Inferior parietal cortex (tissue), 1 donor: ENCODE results near the gene MRPS12.
A peak's percentile ranks its signal among the peaks of the same experiment; 100 is the strongest.

Experiments
- DNase-seq: peaks from one replicate; pipeline ENCODE4 v3.0.0-alpha.2; 2016; ENCODE audit errors: extremely low spot score

MRPS12 gene

DNA sequence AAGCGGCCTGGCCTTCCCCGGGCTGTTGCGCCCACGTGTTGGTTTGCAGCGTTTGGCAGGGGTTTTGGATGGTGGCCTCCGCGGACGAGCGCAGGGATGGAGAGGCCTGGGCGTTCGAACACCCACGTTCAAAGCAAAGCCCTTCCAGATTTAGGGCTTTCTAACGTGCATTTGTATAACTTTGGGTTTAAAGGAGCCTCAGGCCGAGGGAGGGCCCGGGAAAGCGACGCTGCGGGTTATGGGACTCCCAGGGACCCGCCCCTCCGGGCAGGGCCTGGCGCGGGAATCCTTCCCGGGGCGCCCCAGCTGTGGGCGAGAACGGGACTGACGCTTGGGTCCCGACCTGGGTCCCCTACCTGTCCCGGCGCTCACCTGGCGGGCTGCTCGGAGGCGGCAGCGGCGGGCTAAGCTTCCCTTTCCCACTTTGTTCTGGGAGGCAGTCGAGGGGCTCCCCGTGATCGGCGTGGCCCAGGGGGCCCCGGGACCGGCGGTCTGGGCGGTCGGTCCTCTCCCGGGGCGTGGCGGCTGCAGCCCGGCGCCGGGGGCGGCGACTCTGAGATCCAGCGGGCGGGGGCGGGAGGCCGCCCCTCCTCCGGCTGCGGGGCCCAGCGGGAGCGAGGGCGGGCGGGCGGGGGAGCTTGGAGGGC is 44.6 kb downstream of the MRPS12 start, which contains the start of gene FBXO17:
FBXO17 (minus strand) TSS at position 529 of the 647 bp plus-strand sequence. CDS start 25,423 bp downstream, outside the sequence.
- peak; percentile 45 for DNase-seq

GRCh38 chr19:38975861-38976271 is 45.1 kb downstream of the MRPS12 start:
- no peak for DNase-seq

DNA sequence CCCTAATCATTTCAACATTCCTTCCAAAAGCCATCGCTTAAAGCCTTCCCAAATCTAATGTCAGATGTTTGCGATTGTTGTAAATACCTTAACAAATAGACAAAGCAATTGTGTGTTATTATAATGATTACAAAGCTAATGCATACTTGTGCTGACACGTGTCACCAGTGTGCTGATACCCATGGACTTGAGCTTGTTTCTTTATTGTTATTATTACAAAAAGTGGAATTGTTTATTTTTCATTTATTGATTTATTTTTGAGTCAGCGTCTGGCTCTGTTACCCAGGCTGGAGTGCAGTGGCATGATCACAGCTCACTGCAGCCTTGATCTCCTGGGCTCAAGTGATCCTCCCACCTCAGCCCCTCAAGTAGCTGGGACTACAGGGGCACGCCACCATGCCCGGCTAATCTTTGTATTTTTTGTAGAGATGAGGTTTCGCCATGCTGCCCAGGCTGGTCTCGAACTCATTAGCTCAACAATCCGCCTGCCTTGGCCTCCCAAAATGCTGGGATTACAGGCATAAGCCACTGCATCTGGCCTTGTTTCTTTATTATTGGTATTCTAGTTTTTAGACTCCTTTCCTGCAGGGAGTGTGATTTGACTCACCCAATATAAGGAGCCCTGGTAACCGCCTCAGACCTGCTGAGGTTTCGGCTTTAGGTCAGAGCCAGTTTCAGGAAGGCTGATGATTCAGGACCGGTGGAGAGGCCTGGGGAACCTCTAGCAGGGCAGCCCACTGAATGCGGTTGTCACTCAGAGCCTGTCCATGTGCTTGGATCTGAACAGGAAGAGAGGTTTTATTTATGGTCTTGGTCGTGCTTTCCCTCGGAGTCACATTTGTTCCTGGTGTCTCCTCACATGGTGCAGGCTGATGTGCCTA is 46.9 kb downstream of the MRPS12 start:
- DNase-seq: no peak

DNA sequence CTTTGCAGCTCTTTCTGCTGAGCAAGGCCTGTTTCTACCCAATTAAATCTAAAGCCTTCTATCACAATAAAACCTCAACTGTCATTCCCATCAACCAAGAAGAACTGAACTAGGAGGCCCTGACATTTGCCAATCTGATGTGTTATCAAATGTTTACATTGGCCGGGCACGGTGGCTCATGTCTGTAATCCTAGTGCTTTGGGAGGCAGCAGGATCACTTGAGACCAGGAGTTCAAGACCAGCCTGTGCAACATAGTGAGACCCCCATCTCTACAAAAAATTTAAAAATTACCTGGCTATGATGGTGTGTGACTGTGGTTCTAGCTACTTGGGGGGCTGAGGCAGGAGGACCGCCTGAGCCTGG is 47.6 kb downstream of the MRPS12 start:
- DNase-seq: no peak

- DNase-seq: no peak
These were observed 49.1 kb downstream of the MRPS12 start for GRCh38 chr19:38979812-38980211.

DNA sequence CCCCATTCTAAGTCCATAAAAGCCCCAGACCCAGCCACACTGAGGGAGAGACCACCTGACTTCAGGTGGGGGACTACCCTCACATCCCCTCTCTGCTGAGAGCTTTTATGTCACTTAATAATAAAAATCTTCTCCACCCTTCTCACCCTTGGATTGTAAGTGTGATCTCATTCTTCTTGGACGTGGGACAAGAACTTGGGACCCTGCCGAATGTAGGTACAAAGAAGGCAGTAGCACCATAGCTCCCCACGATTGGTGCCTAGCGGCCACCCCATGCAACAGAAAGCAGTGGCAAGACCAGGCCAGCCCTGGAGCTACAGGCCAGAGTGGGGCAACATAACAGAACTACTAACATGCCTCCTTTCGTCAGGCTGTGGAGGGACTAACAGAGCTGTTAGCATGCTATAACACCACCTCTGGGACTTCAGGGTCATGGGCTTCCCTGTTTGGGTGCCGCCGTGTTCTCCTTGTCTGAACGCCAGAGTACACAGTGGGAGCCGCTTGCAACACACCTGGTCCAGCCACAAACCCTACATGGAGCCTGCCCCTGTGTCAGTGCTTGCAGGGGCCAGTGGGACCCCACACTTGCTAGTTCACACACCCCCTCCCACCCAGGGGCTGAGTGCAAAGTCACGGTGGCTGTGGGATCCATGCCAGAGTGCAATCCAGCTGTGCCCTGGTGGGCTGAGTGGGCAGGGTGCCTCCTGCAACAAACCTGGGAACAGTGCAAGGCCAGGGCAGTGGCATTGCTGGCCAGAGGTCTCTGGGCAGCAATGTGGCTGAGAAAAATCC is 50.0 kb downstream of the MRPS12 start:
- no peak for DNase-seq
